ENCODE measurements around the gene MOGAT3.

MOGAT3 gene

GRCh38 chr7:101200862-101201599 is at the start of gene MOGAT3:
TSS of gene MOGAT3 (minus strand) at chr7:101201036. CDS start at chr7:101200854, 182 bp downstream.
- no peak for DNase-seq

- no peak for DNase-seq
These were observed 49.5 kb upstream of the MOGAT3 start for GRCh38 chr7:101250324-101250723.

- DNase-seq, result no peak
These were observed 47.4 kb upstream of the MOGAT3 start for GRCh38 chr7:101248276-101248675.

GRCh38 chr7:101245147-101245668 is 44.4 kb upstream of the MOGAT3 start:
- DNase-seq, result no peak

GRCh38 chr7:101244375-101245146 is 43.7 kb upstream of the MOGAT3 start, which contains the start of gene FIS1:
TSS of gene FIS1 (minus strand) at chr7:101245081. CDS start at chr7:101245004, 77 bp downstream.
- DNase-seq, result peak; percentile 94

GRCh38 chr7:101243646-101244374 is 43.0 kb upstream of the MOGAT3 start:
- no peak for DNase-seq

- no peak for DNase-seq
These were observed 40.9 kb upstream of the MOGAT3 start for GRCh38 chr7:101241443-101242349.

- no peak for DNase-seq
These were observed 40.2 kb upstream of the MOGAT3 start for GRCh38 chr7:101241015-101241363.

GRCh38 chr7:101240226-101241014 is 39.6 kb upstream of the MOGAT3 start:
- DNase-seq, result no peak

- DNase-seq, result no peak
These were observed 39.0 kb upstream of the MOGAT3 start for GRCh38 chr7:101239951-101240220.

GRCh38 chr7:101239191-101239950 is 38.5 kb upstream of the MOGAT3 start:
- DNase-seq, result no peak

GRCh38 chr7:101238226-101239182 is 37.7 kb upstream of the MOGAT3 start:
- DNase-seq, result no peak

GRCh38 chr7:101237206-101238067 is 36.6 kb upstream of the MOGAT3 start, which contains the start of gene CLDN15:
TSS of gene CLDN15 (minus strand) at chr7:101237802. CDS start at chr7:101237581, 221 bp downstream.
- peak; percentile 76 for DNase-seq

- no peak for DNase-seq
These were observed 35.5 kb upstream of the MOGAT3 start for GRCh38 chr7:101236292-101236835.

- DNase-seq, result no peak
These were observed 34.7 kb upstream of the MOGAT3 start for GRCh38 chr7:101235522-101235921.

GRCh38 chr7:101235050-101235449 is 34.2 kb upstream of the MOGAT3 start:
- no peak for DNase-seq

- DNase-seq, result no peak
These were observed 33.8 kb upstream of the MOGAT3 start for GRCh38 chr7:101234636-101235035.

GRCh38 chr7:101233907-101234547 is 33.2 kb upstream of the MOGAT3 start:
- DNase-seq, result no peak
